Loucy (cell line): ENCODE data around the gene TOR3A.

Source experiments
- CTCF ChIP-seq: fragments of 200-600 bp; sonication (generic); conservative IDR thresholded peaks from 2 replicates; pipeline ENCODE4 v1.5.1; 2014; ENCODE audit warnings: mild to moderate bottlenecking, antibody characterized with exemption, low read length
- EZH2phosphoT487 ChIP-seq: fragments of 200-600 bp; IDR thresholded peaks from 2 replicates; pipeline ENCODE4 v1.6.1; 2018; ENCODE audit warnings: antibody characterized with exemption, mild to moderate bottlenecking, moderate library complexity, borderline replicate concordance

GRCh38 chr1:179095924-179096323 is 14.1 kb downstream of the TOR3A start:
- TF ChIP-seq CTCF (no peak), EZH2phosphoT487 (no peak)
